ENCODE data around the gene SRRD.

The SRRD gene

DNA sequence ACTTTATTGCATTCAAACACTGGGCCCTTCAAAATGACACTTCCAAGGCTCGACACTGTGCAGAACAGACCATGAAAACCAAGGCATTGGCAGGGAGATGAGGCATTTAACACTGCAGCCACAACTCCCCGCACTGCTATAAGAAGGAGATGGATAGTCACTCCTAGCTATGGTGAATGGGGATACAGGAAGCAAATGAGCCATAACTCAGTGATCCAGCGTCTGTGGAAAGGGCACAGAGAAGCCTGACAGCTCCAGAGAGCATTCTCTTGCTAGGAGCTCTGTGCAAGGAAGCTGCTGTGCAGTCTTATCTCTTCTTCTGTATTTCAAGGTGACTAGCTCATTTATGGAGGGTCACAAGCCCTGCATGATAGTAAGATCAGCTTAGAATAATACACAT is 21.0 kb upstream of the SRRD start:
- Histone ChIP-seq H3K36me3 (ENCODE audit: insufficient read depth, low read length) (peaks cover 98% of the 10 kb centered on the region), H2AFZ (ENCODE audit: low read depth, low read length) (no peak overlapping the region), H3K4me3 (ENCODE audit: low read depth in 1 of 2, low read length in 2 of 2) (no peak overlapping the region), H3K9ac (ENCODE audit: low read depth, low read length) (no peak overlapping the region), H3K27me3 (ENCODE audit: insufficient read depth, low read length, poor library complexity) (no peaks in the 10 kb centered on the region), H4K20me1 (ENCODE audit: insufficient read depth, low read length) (peaks cover 30% of the 10 kb centered on the region), H3K27ac (ENCODE audit: low read length) (no peak overlapping the region), H3K79me2 (ENCODE audit: insufficient read depth, low read length) (peaks cover 40% of the 10 kb centered on the region), H3K4me2 (ENCODE audit: insufficient read depth, low read length) (no peak overlapping the region), H3K9me3 (ENCODE audit: insufficient read depth, low read length, severe bottlenecking) (no peaks in the 10 kb centered on the region), H3K4me1 (ENCODE audit: insufficient read depth, low read length) (0 out of 2 replicates have a peak, but pooled peaks cover 2% of the 10 kb centered on the region)
- TF ChIP-seq CTCF (IDR thresholded peaks at IDR 0.05; ENCODE audit: borderline replicate concordance, extremely low read depth, low read length, poor library complexity, severe bottlenecking), result no peak
- TF ChIP-seq EZH2 (IDR thresholded peaks at IDR 0.05; ENCODE audit: borderline replicate concordance, low read depth, low read length, severe bottlenecking), result no peak
- ATAC-seq (ENCODE audit: insufficient read depth, low read depth) (no peak), DNase-seq (no peak)

DNA sequence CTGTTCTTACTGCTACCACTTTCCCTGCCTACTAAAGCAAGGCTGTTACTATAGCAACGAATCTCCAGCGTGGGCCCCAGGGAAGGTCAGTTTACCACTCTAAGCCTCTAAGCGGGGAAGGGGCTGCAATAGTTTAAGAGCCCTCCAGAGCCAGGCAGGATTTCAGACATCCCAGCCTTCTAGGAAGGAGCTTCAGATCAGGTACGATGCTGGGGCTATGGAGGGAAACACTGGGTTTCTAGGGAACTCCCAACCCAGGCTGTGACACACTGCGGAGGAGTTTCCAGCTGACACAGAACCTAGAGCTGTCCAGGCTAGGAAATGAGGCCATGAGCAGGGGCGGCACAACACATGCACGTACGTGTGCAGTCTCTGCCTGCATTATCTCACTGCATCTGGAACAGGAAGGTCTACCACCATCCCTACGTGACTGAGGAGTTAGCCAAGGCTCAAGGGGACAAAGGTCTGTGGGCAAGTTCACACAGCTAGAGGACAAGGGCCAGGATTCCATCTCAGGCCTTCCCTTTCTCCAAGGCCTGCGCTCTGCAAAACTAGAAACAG is 20.5 kb upstream of the SRRD start:
- H3K27ac ChIP-seq (ENCODE audit: low read length), result no peak overlapping the region
- no peaks in the 10 kb centered on the region for H3K27me3 ChIP-seq (ENCODE audit: insufficient read depth, low read length, poor library complexity)
- H4K20me1 ChIP-seq (ENCODE audit: insufficient read depth, low read length), result peaks cover 30% of the 10 kb centered on the region
- no peaks in the 10 kb centered on the region for H3K9me3 ChIP-seq (ENCODE audit: insufficient read depth, low read length, severe bottlenecking)
- no peak for TF ChIP-seq CTCF (IDR thresholded peaks at IDR 0.05; ENCODE audit: borderline replicate concordance, extremely low read depth, low read length, poor library complexity, severe bottlenecking)
- TF ChIP-seq EZH2 (IDR thresholded peaks at IDR 0.05; ENCODE audit: borderline replicate concordance, low read depth, low read length, severe bottlenecking), result no peak
- peaks cover 40% of the 10 kb centered on the region for H3K79me2 ChIP-seq (ENCODE audit: insufficient read depth, low read length)
- DNase-seq (no peak), ATAC-seq (ENCODE audit: insufficient read depth, low read depth) (no peak)
- H3K9ac ChIP-seq (ENCODE audit: low read depth, low read length), result no peak overlapping the region
- H3K4me3 ChIP-seq (ENCODE audit: low read depth in 1 of 2, low read length in 2 of 2), result no peak overlapping the region
- H3K36me3 ChIP-seq (ENCODE audit: insufficient read depth, low read length), result peaks cover 96% of the 10 kb centered on the region
- H3K4me1 ChIP-seq (ENCODE audit: insufficient read depth, low read length), result 0 out of 2 replicates have a peak, but pooled peaks cover 2% of the 10 kb centered on the region
- no peak overlapping the region for H3K4me2 ChIP-seq (ENCODE audit: insufficient read depth, low read length)
- H2AFZ ChIP-seq (ENCODE audit: low read depth, low read length), result no peak overlapping the region

GRCh38 chr22:26463688-26464087 is 20.0 kb upstream of the SRRD start:
- Histone ChIP-seq H3K36me3 (ENCODE audit: insufficient read depth, low read length) (peaks cover 96% of the 10 kb centered on the region), H3K9ac (ENCODE audit: low read depth, low read length) (no peak overlapping the region)

More at GRCh38 chr22:26463688-26464087, 20.0 kb upstream of the SRRD start:
- Histone ChIP-seq H3K4me2 (ENCODE audit: insufficient read depth, low read length) (no peak overlapping the region), H3K9me3 (ENCODE audit: insufficient read depth, low read length, severe bottlenecking) (no peaks in the 10 kb centered on the region), H4K20me1 (ENCODE audit: insufficient read depth, low read length) (peaks cover 26% of the 10 kb centered on the region), H3K4me3 (ENCODE audit: low read depth in 1 of 2, low read length in 2 of 2) (no peak overlapping the region), H2AFZ (ENCODE audit: low read depth, low read length) (no peak overlapping the region), H3K4me1 (ENCODE audit: insufficient read depth, low read length) (0 out of 2 replicates have a peak, but pooled peaks cover 2% of the 10 kb centered on the region), H3K27ac (ENCODE audit: low read length) (no peak overlapping the region), H3K79me2 (ENCODE audit: insufficient read depth, low read length) (peaks cover 37% of the 10 kb centered on the region), H3K27me3 (ENCODE audit: insufficient read depth, low read length, poor library complexity) (no peaks in the 10 kb centered on the region)
- ATAC-seq (ENCODE audit: insufficient read depth, low read depth) (no peak), DNase-seq (no peak)
- TF ChIP-seq CTCF (IDR thresholded peaks at IDR 0.05; ENCODE audit: borderline replicate concordance, extremely low read depth, low read length, poor library complexity, severe bottlenecking) (no peak), EZH2 (IDR thresholded peaks at IDR 0.05; ENCODE audit: borderline replicate concordance, low read depth, low read length, severe bottlenecking) (no peak)
